ENCODE data around the gene FIGN.
A peak's percentile ranks its signal among the peaks of the same experiment; 100 is the strongest.

The FIGN gene

DNA sequence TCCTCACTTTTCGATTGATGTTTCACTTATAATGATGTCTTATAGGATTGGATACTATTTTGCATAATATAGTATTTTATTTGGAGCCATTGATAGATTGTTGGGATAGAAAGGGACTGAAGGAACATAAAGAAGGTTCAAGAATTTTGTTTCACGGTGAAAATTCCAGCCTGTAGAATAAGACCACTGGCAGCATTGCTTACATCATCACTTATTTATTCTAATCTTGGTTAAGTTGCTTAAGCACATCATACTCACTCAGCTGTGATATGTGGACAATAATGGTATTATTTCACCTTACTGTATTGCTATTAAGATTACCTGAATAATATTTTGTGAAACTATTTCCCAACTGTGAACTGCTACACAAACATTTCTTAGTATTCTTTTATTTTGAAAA is 118.3 kb downstream of the FIGN start:
- POLR2A ChIA-PET = no interaction called here
- TF ChIP-seq, protein P1, sequence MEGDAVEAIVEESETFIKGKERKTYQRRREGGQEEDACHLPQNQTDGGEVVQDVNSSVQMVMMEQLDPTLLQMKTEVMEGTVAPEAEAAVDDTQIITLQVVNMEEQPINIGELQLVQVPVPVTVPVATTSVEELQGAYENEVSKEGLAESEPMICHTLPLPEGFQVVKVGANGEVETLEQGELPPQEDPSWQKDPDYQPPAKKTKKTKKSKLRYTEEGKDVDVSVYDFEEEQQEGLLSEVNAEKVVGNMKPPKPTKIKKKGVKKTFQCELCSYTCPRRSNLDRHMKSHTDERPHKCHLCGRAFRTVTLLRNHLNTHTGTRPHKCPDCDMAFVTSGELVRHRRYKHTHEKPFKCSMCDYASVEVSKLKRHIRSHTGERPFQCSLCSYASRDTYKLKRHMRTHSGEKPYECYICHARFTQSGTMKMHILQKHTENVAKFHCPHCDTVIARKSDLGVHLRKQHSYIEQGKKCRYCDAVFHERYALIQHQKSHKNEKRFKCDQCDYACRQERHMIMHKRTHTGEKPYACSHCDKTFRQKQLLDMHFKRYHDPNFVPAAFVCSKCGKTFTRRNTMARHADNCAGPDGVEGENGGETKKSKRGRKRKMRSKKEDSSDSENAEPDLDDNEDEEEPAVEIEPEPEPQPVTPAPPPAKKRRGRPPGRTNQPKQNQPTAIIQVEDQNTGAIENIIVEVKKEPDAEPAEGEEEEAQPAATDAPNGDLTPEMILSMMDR (IDR thresholded peaks at IDR 0.05; ENCODE audit: control extremely low read depth, extremely low read depth, low read depth, missing control alignments) = no peak
- no peak for DNase-seq (ENCODE audit: extremely low spot score)
- CTCF ChIA-PET = no interaction called here

DNA sequence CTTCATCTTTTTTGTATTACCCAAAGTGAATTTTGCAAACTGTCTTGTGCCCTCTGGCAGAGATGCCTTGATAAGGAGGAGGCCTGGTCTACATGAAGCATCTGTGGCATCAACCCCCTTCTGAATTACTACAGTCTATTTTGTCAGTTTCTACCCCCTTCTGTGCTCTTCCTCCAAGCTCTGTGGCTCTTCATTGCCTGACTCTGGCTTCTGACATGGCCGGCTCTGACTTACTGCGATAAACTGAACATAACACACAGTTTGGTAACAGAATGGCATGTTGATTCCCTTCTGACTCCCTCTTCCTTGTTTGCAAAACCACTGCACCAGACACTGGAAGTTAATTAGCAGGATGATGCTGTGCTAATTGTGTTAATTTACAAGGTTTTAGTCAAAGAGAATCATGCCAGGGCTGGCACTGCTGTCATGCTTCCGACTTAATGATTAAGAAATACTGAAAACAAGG is 122.5 kb downstream of the FIGN start:
- ChIA-PET CTCF (no interaction called here), POLR2A (no interaction called here)
- TF ChIP-seq, protein P1 (IDR thresholded peaks at IDR 0.05; ENCODE audit: control extremely low read depth, extremely low read depth, low read depth, missing control alignments) = no peak
- no peak for DNase-seq (ENCODE audit: extremely low spot score)

DNA sequence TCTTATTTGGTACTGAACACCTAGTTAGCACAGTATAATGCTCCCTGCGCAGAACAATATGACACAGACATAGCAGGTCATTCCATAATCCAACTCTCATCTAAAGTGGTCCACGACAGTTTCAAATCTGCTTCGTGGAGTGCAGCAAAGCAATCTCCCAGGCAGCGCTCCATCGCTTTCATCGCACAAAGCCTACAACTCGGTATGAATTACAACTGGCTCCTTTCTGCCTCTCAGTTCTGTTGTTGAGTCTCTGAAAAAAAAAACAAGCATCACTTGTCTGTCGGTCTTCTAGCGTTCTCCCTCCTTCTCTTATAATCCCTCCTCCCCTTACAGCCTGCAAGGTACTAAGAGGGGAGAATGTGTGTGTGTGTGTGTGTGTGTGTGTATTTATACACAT is 123.5 kb downstream of the FIGN start:
- no peak for DNase-seq (ENCODE audit: extremely low spot score)
- ChIA-PET CTCF (interaction anchor here (1.1 kb wide), 1 partner anchor 37 kb away, joined by 3 read pairs; no protein-coding TSS in a partner anchor), POLR2A (no interaction called here)
- TF ChIP-seq, protein P1 (IDR thresholded peaks at IDR 0.05; ENCODE audit: control extremely low read depth, extremely low read depth, low read depth, missing control alignments) = no peak

DNA sequence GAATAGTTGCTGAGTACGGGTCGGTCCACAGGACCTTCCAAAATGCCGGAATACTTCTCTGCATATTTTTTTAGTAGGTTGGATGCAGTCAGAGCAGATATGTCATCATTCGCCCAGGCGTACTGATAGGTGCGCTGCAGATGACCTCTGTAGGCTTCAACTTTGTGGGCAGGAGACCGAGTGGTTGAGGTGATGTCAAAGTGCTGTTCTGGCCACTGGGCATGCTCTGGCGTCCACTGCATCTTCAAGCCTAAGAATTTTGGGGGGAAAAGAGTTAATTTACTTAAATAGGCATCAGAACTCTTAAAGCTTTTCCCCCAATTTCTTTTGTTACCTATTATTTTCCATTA is 124.3 kb downstream of the FIGN start:
- no peak for DNase-seq (ENCODE audit: extremely low spot score)
- TF ChIP-seq, protein P1 (IDR thresholded peaks at IDR 0.05; ENCODE audit: control extremely low read depth, extremely low read depth, low read depth, missing control alignments) = no peak
- ChIA-PET POLR2A (no interaction called here), CTCF (interaction anchor here (1.1 to 1.2 kb wide), 2 partner anchors 37 to 265 kb away, joined by 3 to 4 read pairs; no protein-coding TSS in a partner anchor)

DNA sequence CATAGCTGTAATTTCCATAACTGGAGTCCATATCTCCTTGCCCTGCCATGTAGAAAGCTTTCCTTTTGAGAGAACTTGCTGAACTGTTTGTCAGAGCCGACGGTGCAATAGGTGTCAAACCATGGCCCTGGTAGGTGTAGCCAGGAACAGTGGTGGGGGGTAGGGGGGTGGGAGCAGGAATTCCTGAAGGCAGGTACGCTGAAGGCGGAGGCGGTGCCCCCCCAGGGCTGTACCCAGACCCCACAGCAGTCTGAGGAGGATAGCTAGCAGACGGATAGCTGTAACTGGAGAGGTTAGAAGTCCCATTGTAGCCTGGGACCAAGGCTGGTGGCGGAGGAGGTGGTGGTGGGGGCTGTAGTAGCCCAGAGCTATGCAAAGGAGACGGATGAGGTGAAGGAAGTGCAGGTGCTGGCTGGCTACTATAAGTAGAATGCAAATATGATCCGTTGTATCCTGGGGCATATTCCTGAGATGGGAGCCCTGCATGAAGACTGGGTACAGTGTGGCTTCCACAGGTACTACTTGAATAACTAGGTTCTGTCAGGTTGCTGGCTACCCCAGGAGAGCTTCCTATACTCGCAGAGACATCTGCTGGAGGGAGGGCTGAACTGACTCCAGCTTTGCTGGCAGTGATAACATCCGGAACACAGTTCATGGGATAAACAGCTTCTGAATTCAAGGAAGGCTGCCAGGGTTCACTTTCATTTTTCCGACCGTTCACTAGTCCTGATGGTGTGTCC is 124.8 kb downstream of the FIGN start:
- POLR2A ChIA-PET = no interaction called here

DNA sequence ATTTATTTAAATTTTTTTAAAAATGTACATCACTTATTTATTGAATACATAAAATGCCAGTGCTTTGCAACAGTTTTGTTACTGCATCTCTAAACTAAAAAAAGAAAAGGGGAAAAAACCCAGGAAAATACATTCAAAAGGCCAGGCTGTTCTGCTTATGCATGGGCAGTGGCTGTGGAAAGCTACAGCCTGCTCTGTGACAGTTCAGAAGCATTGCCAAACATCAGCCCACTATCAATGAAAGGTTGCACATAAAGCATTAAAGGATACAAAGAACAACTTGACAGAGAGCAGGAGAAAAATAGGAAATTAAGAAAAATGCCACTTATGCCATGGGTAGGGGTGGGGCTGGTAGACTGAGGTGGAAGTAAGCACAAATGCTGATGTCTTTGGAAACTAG is 128.2 kb downstream of the FIGN start:
- ChIA-PET CTCF (interaction anchor here (1.1 to 1.9 kb wide), 3 partner anchors 8 to 27 kb away, joined by 3 to 6 read pairs (median 3); no protein-coding TSS in a partner anchor), POLR2A (no interaction called here)
- DNase-seq (ENCODE audit: extremely low spot score) = no peak
- TF ChIP-seq, protein P1 (IDR thresholded peaks at IDR 0.05; ENCODE audit: control extremely low read depth, extremely low read depth, low read depth, missing control alignments) = no peak

More for the DNA sequence above, 124.8 kb downstream of the FIGN start:
- CTCF ChIA-PET = interaction anchor here (1.1 to 1.2 kb wide), 2 partner anchors 38 to 265 kb away, joined by 3 to 4 read pairs; no protein-coding TSS in a partner anchor
- TF ChIP-seq, protein P1 (IDR thresholded peaks at IDR 0.05; ENCODE audit: control extremely low read depth, extremely low read depth, low read depth, missing control alignments) = peak; percentile 9
- peak; percentile 13 for DNase-seq (ENCODE audit: extremely low spot score)
